HG03442 (cell line): ENCODE data around the gene ZNF277.
A peak's percentile ranks its signal among the peaks of the same experiment; 100 is the strongest.

Source experiments
- ATAC-seq: cut with Tn5 transposase; IDR thresholded peaks from one replicate; pipeline ENCODE4 v1.9.1; 2021; ENCODE audit warnings: mild to moderate bottlenecking, moderate library complexity; ENCODE audit not compliant: unreplicated experiment

ZNF277 gene

GRCh38 chr7:112184455-112184854 lies 22.0 kb upstream of the ZNF277 start:
- ATAC-seq, result no peak

- ATAC-seq, result no peak
Observed at GRCh38 chr7:112185005-112185834, 21.3 kb upstream of the ZNF277 start.

- no peak for ATAC-seq
Observed at GRCh38 chr7:112186300-112186699, 20.2 kb upstream of the ZNF277 start.

- ATAC-seq, result no peak
Observed at GRCh38 chr7:112188257-112188656, 18.2 kb upstream of the ZNF277 start.

- no peak for ATAC-seq
Observed at GRCh38 chr7:112189691-112190090, 16.8 kb upstream of the ZNF277 start.

- no peak for ATAC-seq
Observed at GRCh38 chr7:112190120-112190519, 16.4 kb upstream of the ZNF277 start.

GRCh38 chr7:112192236-112193154 lies 14.0 kb upstream of the ZNF277 start:
- ATAC-seq, result no peak

- ATAC-seq, result no peak
Observed at GRCh38 chr7:112193915-112194502, 12.5 kb upstream of the ZNF277 start.

- ATAC-seq, result no peak
Observed at GRCh38 chr7:112195717-112196116, 10.8 kb upstream of the ZNF277 start.

- ATAC-seq, result no peak
Observed at GRCh38 chr7:112197322-112197721, 9.2 kb upstream of the ZNF277 start.

GRCh38 chr7:112199035-112199655 lies 7.3 kb upstream of the ZNF277 start:
- ATAC-seq, result no peak

- no peak for ATAC-seq
Observed at GRCh38 chr7:112199672-112200071, 6.8 kb upstream of the ZNF277 start.

GRCh38 chr7:112201411-112201810 lies 5.1 kb upstream of the ZNF277 start:
- ATAC-seq, result no peak

GRCh38 chr7:112201839-112202238 lies 4.7 kb upstream of the ZNF277 start:
- no peak for ATAC-seq

GRCh38 chr7:112202816-112203215 lies 3.7 kb upstream of the ZNF277 start:
- no peak for ATAC-seq

- no peak for ATAC-seq
Observed at GRCh38 chr7:112203365-112203739, 3.1 kb upstream of the ZNF277 start.

GRCh38 chr7:112204499-112205342 lies 1.8 kb upstream of the ZNF277 start:
- no peak for ATAC-seq

GRCh38 chr7:112205343-112206237 lies 905 bp upstream of the ZNF277 start:
- peak; percentile 1 for ATAC-seq

GRCh38 chr7:112206991-112207592 lies 597 bp downstream of the ZNF277 start:
- no peak for ATAC-seq
